K562 (cell line): Measurements from ENCODE around the gene DNAJC11. TPM values are rescaled to one million over a fixed set of nuclear protein-coding genes. Genes with fewer than 3 reads are reported as not detected.

Experiments used
- ATF6 ChIP-seq: sonication (generic); formaldehyde crosslinking; IDR thresholded peaks from 2 replicates; pipeline ENCODE4 v1.4.0; 2020; ENCODE audit warnings: mild to moderate bottlenecking, missing genetic modification reagents
- DACH1 ChIP-seq: fragments of 450-650 bp; IDR thresholded peaks from 2 replicates; pipeline ENCODE4 v1.6.1; 2018; ENCODE audit not compliant: partially characterized antibody
- KDM5B ChIP-seq: fragments of 200-600 bp; sonication (generic); IDR thresholded peaks from 2 replicates; pipeline ENCODE4 v1.6.1; 2012; ENCODE audit warnings: low read depth, mild to moderate bottlenecking, moderate library complexity, low read length, control low read depth, inconsistent platforms; ENCODE audit not compliant: insufficient replicate concordance
- KLF1 ChIP-seq: fragments of 450-650 bp; IDR thresholded peaks from 2 replicates; pipeline ENCODE4 v1.6.1; 2016; ENCODE audit warnings: missing genetic modification characterization, missing compliant biosample characterization
- MYBL2 ChIP-seq, 2 experiments: fragments of 450-650 bp in 1 of 2; sonication (generic) in 1 of 2; formaldehyde crosslinking in 1 of 2; IDR thresholded peaks; 2 replicates each; pipeline versions ENCODE4 v1.6.1 to v1.8.1; 2017 to 2022; ENCODE audit warnings: borderline replicate concordance in 1 of 2, inconsistent platforms in 1 of 2, low read depth in 1 of 2, mild to moderate bottlenecking in 1 of 2, missing genetic modification reagents in 1 of 2, moderate library complexity in 1 of 2
- PREB ChIP-seq: sonication (generic); formaldehyde crosslinking; IDR thresholded peaks from 2 replicates; pipeline ENCODE4 v1.8.1; 2023; ENCODE audit warnings: mild to moderate bottlenecking, missing genetic modification reagents
- TFAP4 ChIP-seq: sonication (generic); formaldehyde crosslinking; IDR thresholded peaks from 2 replicates; pipeline ENCODE4 v1.8.0; 2022; ENCODE audit warnings: missing genetic modification reagents, mild to moderate bottlenecking, moderate library complexity, borderline replicate concordance
- TGIF2 ChIP-seq: sonication (generic); formaldehyde crosslinking; IDR thresholded peaks from 2 replicates; pipeline ENCODE4 v1.8.1; 2022; ENCODE audit warnings: mild to moderate bottlenecking, missing genetic modification reagents, moderate library complexity
- ZBTB12 ChIP-seq: fragments of 250-450 bp; sonication (Bioruptor Pico); IDR thresholded peaks from 2 replicates; pipeline ENCODE4 v1.4.0; 2020
- ZC3H4 ChIP-seq: sonication (generic); formaldehyde crosslinking; IDR thresholded peaks from 2 replicates; pipeline ENCODE4 v1.9.0; 2021; ENCODE audit warnings: missing genetic modification reagents, borderline replicate concordance
- ZNF398 ChIP-seq: fragments of 250-450 bp; sonication (Bioruptor Pico); IDR thresholded peaks from 2 replicates; pipeline ENCODE4 v1.8.0; 2021; ENCODE audit warnings: moderate library complexity, mild to moderate bottlenecking, inconsistent platforms
- ZNF764 ChIP-seq: fragments of 250-450 bp; sonication (Bioruptor Pico); IDR thresholded peaks from 2 replicates; pipeline ENCODE4 v1.4.0; 2020; ENCODE audit warnings: low read depth, mild to moderate bottlenecking, moderate library complexity
- polyA plus RNA-seq, 8 experiments: library from polyadenylated mRNA; depleted of rRNA in 4 of 8; stranded (reverse) in 5 of 8; unstranded in 3 of 8; fragments of >200 nt; fragmentation: Nextera tagmentation in 2 of 8; fragmentation: Illumina TruSeq in 1 of 8; extraction: Ambion mirVana in 2 of 8; extraction: Trizol in 1 of 8; gene quantifications; 2 replicates each; pipeline versions ENCODE4 v1.2.1 to v1.2.3, GENCODE V29; 2011 to 2014; ENCODE audit warnings: inconsistent platforms in 1 of 8, missing spikeins in 1 of 8
- total RNA-seq, 7 experiments: library from RNA; depleted of rRNA in 6 of 7; stranded (reverse); fragments of >200 nt in 6 of 7; fragmentation: Illumina TruSeq in 2 of 7; extraction: Trizol in 2 of 7; gene quantifications; 2 replicates each; pipeline versions ENCODE4 v1.2.1 to v1.2.3, GENCODE V29; 2011 to 2021; ENCODE audit warnings: low replicate concordance in 1 of 7
- TF ChIP-seq, protein P1 (sequence below): fragments of 450-650 bp; IDR thresholded peaks from 2 replicates; pipeline ENCODE4 v1.6.1; 2016; ENCODE audit warnings: antibody characterized with exemption
- TF ChIP-seq, protein P2 (sequence below), 3 experiments: IDR thresholded peaks in 2 of 3; conservative IDR thresholded peaks in 1 of 3; 2 replicates each; pipeline ENCODE4 v1.5.1; 2011 to 2012; ENCODE audit warnings: low read length in 3 of 3, mild to moderate bottlenecking in 3 of 3, control low read depth in 2 of 3, improper control_type of control experiment in 1 of 3, inconsistent platforms in 1 of 3, low read depth in 1 of 3, mixed read lengths in 1 of 3, moderate library complexity in 1 of 3; ENCODE audit not compliant: insufficient read depth in 2 of 3

The DNAJC11 gene
- total and polyA plus RNA-seq, 9 of the 15 experiments (the other 6 are each of a cell fraction or from before 2014, with no cell fraction given) = 14.1 to 123 (median 76.6) TPM

GRCh38 chr1:6600410-6601048 lies 101.1 kb downstream of the DNAJC11 start (continued):
- no peak for TF ChIP-seq ZNF398
- peak; percentile 57 for TF ChIP-seq KDM5B
- peak; percentile 59; the same call in 1 of the 2 replicates for TF ChIP-seq KLF1 (tag)
- TF ChIP-seq TFAP4 (CRISPR knock-in tag) = peak; percentile 92; the same call in 1 of the 2 replicates
- no peak for TF ChIP-seq MYBL2 (IDR thresholded peaks at IDR 0.05; ENCODE audit: low read depth)
- no peak for TF ChIP-seq MYBL2 (CRISPR knock-in tag; IDR thresholded peaks at IDR 0.05; ENCODE audit: borderline replicate concordance)
- peak; percentile 42 for TF ChIP-seq DACH1
- no peak for TF ChIP-seq ZBTB12 (CRISPR knock-in tag)
- TF ChIP-seq ATF6 = 0 out of 2 replicates have a peak, but pooled peaks have one; percentile 66
- TF ChIP-seq ZC3H4 (CRISPR knock-in tag) = peak; percentile 52; the same call in 1 of the 2 replicates
- no peak for TF ChIP-seq ZNF764 (CRISPR knock-in tag)
- 0 out of 2 replicates have a peak, but pooled peaks have one; percentile 21 for TF ChIP-seq TGIF2 (CRISPR knock-in tag)
- 0 out of 2 replicates have a peak, but pooled peaks have one; percentile 52 for TF ChIP-seq PREB (CRISPR knock-in tag)
- TF ChIP-seq, protein P1, sequence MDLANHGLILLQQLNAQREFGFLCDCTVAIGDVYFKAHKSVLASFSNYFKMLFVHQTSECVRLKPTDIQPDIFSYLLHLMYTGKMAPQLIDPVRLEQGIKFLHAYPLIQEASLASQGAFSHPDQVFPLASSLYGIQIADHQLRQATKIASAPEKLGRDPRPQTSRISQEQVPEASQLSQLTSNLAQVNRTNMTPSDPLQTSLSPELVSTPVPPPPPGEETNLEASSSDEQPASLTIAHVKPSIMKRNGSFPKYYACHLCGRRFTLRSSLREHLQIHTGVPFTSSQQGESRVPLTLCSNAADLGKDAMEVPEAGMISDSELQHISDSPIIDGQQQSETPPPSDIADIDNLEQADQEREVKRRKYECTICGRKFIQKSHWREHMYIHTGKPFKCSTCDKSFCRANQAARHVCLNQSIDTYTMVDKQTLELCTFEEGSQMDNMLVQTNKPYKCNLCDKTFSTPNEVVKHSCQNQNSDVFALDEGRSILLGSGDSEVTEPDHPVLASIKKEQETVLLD = no peak
- TF ChIP-seq, protein P2, sequence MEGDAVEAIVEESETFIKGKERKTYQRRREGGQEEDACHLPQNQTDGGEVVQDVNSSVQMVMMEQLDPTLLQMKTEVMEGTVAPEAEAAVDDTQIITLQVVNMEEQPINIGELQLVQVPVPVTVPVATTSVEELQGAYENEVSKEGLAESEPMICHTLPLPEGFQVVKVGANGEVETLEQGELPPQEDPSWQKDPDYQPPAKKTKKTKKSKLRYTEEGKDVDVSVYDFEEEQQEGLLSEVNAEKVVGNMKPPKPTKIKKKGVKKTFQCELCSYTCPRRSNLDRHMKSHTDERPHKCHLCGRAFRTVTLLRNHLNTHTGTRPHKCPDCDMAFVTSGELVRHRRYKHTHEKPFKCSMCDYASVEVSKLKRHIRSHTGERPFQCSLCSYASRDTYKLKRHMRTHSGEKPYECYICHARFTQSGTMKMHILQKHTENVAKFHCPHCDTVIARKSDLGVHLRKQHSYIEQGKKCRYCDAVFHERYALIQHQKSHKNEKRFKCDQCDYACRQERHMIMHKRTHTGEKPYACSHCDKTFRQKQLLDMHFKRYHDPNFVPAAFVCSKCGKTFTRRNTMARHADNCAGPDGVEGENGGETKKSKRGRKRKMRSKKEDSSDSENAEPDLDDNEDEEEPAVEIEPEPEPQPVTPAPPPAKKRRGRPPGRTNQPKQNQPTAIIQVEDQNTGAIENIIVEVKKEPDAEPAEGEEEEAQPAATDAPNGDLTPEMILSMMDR (IDR thresholded peaks at IDR 0.05 in 2 of 3, conservative IDR thresholded peaks at IDR 0.05 in 1 of 3; ENCODE audit: insufficient read depth in 2 of 3, low read depth in 1 of 3, low read length in 3 of 3) = 0 out of 6 replicates have a peak, but pooled peaks of 1 of the 3 experiments have one; percentile 0
